HEK293 (cell line): ENCODE data around the gene TSEN54.

Experiments
- CTCF ChIP-seq: fragments of 450-650 bp; formaldehyde crosslinking; IDR thresholded peaks from 2 replicates; pipeline ENCODE4 v1.5.1; 2016; ENCODE audit warnings: missing biosample characterization, missing genetic modification characterization
- KLF17 ChIP-seq: fragments of 450-650 bp; formaldehyde crosslinking; IDR thresholded peaks from 2 replicates; pipeline ENCODE4 v1.5.1; 2016; ENCODE audit warnings: missing biosample characterization, missing genetic modification characterization
- PRDM4 ChIP-seq: fragments of 450-650 bp; formaldehyde crosslinking; IDR thresholded peaks from 2 replicates; pipeline ENCODE4 v1.5.1; 2017; ENCODE audit warnings: missing biosample characterization, missing genetic modification characterization
- SCRT1 ChIP-seq: fragments of 450-650 bp; formaldehyde crosslinking; IDR thresholded peaks from 2 replicates; pipeline ENCODE4 v1.5.1; 2016; ENCODE audit warnings: missing biosample characterization, missing genetic modification characterization, borderline replicate concordance
- ZNF121 ChIP-seq: fragments of 450-650 bp; formaldehyde crosslinking; IDR thresholded peaks from 2 replicates; pipeline ENCODE4 v1.5.1; 2016; ENCODE audit warnings: missing biosample characterization, missing genetic modification characterization
- ZNF791 ChIP-seq: fragments of 450-650 bp; formaldehyde crosslinking; IDR thresholded peaks from 2 replicates; pipeline ENCODE4 v1.5.1; 2016; ENCODE audit warnings: missing biosample characterization, missing genetic modification characterization

- TF ChIP-seq KLF17 (no peak), CTCF (tag by site-specific recombination) (no peak), SCRT1 (no peak), PRDM4 (no peak), ZNF121 (tag by site-specific recombination) (no peak), ZNF791 (tag by site-specific recombination) (no peak)
Observed at GRCh38 chr17:75555679-75556153, 39.4 kb downstream of the TSEN54 start.
